Measurements from ENCODE around the gene OSBPL2.

The OSBPL2 gene

GRCh38 chr20:62292108-62292507 lies 53.8 kb downstream of the OSBPL2 start:
- Histone ChIP-seq H3K27ac (peak overlapping the region in 1 of 21 experiments; percentile 20), H3K4me3 (no peak overlapping the region)

DNA sequence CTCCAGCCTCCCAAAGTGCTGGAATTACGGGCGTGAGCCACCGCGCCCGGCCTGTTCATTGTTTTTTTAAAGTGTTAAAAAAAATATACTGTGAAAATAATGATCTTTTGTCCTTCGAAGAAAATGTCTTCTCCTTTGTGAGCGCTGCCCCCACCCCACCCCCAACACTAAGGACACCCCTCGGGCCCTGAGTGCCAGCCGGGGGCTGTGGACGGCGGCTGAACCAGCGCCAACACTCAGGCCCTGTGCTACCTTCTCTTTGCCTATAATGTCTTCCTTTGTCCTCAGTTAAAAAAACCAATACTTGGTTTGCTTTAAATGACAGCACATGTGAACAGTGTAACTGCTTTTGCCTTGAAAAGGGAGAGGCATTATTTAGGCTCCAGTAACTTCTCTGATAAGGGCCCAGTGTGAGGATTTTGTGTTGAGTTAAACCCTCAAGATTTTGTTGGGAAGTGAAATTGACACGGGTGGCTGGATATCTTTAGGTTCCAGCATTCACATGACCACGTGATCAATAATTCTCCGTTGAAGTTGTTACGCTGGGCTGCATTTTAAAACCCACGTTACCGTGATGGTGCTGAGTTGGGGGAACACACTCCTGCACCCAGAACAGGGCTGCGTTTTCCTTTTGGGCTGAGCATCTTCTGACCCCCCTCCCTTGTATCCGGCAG lies 54.9 kb downstream of the OSBPL2 start:
- Histone ChIP-seq H3K4me3 (no peak overlapping the region), H3K27ac (no peak overlapping the region)

DNA sequence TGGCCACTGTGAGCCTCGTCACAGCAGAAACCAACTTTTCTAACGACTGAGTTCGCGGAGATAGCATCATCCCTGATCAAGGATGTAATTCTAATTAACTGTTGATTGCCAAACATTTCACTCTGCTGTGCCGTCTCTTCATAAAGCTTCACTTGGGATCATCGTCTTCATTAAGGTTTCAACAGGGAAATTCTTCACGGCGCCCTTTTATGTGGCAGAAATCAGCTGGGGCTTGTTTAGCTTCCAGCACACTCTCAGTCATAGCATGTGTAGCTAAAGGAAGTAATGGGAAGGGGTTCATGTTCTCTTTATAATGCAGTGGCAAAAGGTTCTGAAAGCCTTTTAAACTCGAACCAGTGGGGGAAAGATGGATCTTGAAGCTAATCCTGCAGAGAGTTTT lies 55.6 kb downstream of the OSBPL2 start:
- no peak overlapping the region for H3K27ac ChIP-seq
- no peak overlapping the region for H3K4me3 ChIP-seq

DNA sequence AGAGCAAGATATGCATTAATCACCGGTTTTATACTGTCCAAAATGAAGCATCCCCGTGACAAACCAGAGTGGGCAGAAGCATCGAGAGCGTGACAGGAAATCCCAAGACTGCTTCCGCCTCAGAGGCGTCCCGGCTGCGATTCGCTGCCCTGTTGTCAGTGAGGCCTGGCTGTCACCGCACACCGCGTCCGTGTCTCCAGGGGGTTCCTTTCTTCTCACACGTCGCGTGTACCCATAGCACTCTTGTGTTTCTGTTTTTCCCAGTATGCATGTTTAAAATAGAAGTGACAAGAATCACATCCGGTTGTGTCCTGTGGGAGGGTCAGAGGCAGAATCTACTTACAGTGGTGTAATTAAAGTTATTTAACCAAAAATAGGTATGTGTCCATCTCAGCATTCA lies 56.2 kb downstream of the OSBPL2 start:
- H3K27ac ChIP-seq = no peak overlapping the region

DNA sequence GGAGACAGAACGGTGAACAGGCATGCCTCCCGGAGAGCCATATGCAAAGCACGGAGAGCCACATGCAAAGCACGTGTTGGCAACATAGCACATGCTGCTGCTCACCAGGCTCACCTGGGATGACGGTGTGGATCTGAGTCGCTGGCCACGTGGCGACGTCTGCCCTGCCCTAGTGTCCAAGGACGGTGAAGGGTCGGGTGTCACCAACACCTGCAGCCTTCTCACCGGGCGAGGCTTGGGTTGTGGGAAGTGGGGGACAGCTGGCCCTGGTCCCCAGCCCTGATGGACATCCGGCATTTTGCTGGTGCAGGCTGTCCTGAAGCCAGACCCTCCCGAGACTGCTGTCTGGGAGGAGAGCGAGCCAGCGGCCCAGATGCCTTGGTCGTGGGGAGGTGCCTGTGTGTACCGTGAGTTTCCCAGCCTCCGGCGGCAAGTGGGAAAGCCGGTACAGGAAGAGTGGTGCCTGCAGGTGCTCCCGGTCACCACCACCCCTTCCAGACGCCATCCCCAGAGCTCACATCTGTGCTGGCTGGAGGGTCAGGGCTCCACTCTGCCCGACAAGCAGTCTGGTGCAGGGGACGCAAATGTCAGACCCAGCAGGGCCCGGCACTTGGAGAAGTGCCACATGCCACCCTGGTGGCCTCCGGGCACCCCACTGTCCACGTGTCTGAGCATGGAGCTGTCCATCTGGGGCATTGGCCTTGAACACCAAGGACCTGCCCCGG lies 58.6 kb downstream of the OSBPL2 start:
- Histone ChIP-seq H3K27ac (no peak overlapping the region), H3K4me3 (no peak overlapping the region)

More for the DNA sequence above, 56.2 kb downstream of the OSBPL2 start:
- no peak overlapping the region for H3K4me3 ChIP-seq

DNA sequence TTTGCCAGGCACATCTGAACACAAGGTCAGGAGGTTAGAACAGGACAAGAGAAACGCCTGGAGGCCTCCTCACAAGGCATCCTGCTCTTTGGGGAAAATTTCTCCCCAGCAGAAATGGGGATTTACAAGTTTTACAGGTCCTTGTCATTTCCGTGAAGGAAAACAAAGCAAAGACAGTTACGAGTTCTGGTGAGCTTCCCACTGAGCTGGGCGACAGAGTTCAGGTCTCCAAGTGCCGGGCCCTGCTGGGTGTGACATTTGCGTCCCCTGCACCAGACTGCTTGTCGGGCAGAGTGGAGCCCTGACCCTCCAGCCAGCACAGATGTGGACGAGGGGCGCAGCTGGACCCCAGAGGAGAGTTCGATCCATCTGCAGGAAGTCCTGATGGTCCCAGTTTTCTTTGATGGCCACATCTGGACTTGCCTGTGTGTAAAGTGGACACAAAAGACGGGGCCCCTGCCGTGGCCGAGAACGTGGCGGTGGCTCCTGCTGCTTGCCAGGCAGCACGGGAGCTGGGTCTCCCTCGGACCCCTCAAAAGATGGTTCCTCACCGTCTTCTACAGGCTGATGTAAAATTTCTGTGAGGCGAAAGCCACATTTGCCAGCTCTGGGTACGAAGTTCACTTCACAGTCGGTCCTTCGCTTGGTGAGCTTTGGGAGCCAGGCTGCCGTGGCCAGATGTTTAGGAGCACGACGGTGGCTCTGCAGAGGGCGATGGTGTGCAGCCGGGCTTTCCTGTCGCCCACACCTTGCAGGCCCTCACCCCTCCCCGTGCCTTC lies 59.3 kb downstream of the OSBPL2 start:
- Histone ChIP-seq H3K27ac (peak overlapping the region in 1 of 21 experiments; percentile 42), H3K4me3 (no peak overlapping the region)

- Histone ChIP-seq H3K27ac (no peak overlapping the region), H3K4me3 (no peak overlapping the region)
Measured at GRCh38 chr20:62298577-62299249, 60.4 kb downstream of the OSBPL2 start.

DNA sequence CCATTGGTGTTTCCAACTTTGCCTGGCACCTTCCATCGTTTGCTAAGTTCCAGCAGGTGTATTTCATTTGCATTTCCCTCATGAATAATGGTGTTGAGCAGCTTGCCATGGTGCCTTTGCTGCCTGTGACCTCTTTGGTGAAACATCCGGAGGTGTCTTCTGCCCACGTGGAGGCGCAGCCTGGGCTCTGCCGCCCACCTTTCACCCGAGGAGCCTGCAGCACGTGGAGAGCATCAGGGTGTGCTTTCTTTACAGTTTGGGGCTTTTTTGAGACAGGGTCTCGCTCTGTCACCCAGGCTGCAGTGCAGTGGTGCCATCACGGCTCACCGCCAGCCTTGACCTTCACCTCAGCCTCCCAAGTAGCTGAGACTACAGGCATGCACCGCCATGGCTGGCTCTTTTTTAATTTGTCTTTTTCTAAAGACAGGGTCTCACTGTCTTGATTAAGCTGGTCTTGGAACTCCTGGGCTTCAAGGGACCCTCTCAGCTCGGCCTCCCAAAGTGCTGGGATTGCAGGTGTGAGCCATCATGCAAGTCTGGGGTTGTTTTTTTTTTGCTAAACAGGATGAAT lies 61.4 kb downstream of the OSBPL2 start:
- Histone ChIP-seq H3K27ac (no peak overlapping the region), H3K4me3 (no peak overlapping the region)

GRCh38 chr20:62300319-62300718 lies 62.0 kb downstream of the OSBPL2 start:
- H3K27ac ChIP-seq = peak overlapping the region in 1 of 21 experiments; percentile 45
- no peak overlapping the region for H3K4me3 ChIP-seq

DNA sequence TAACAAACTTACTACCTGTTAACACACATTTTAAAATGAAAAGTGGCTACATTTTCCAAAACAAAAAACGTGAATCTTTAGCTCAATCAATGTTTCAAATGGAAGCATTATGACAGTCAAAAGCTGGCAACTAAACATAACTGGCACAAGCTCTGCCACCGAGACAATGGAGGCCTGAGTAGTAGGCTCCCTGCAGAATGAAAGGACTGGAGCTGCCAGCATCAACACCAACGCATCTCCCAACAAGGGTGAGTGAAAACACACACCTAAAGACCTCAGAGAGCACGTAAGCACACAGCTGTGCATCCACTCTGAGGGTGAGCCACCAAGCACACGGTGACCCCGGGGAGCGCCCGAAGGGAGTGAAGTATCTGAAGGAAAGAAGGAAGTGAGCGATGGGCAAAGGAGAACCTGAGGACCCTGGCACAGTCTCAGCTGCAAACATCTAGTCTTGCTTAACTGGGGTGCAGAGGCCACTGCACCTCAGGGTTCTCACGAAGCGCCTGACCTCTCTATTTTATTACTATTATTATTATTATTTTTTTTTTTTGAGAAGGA lies 62.9 kb downstream of the OSBPL2 start:
- H3K4me3 ChIP-seq = no peak overlapping the region
- H3K27ac ChIP-seq = peak overlapping the region in 4 of 21 experiments; percentile 95 to 97 (median 96)

DNA sequence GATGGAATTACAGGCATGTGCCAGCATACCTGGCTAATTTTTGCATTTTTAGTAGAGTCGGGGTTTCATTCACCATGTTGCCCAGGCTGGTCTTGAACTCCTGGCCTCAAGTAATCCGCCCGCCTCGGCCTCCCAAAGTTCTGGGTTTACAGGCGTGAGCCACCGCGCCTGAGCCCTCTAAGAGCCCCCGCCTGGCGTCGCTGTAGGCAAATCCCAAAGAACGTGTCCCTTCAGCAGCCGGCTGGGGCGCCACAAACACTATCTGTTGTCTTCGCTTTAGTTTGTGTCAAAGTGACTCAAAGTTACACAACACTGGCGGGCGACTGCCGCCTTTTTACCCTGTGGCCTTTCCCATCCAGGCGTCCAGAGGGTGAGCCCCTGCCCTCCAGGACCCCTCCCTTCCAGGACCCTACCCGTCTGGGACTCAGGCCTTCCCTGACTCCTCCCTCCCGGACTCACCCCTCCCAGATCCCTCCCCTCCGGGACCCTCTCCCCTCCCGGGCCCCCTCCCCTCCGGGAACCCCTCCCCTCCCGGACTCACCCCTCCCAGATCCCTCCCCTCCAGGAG lies 63.5 kb downstream of the OSBPL2 start:
- peak overlapping the region; percentile 71 to 97 (median 94) for H3K4me3 ChIP-seq
- H3K27ac ChIP-seq = peak overlapping the region; percentile 89 to 99 (median 97)

DNA sequence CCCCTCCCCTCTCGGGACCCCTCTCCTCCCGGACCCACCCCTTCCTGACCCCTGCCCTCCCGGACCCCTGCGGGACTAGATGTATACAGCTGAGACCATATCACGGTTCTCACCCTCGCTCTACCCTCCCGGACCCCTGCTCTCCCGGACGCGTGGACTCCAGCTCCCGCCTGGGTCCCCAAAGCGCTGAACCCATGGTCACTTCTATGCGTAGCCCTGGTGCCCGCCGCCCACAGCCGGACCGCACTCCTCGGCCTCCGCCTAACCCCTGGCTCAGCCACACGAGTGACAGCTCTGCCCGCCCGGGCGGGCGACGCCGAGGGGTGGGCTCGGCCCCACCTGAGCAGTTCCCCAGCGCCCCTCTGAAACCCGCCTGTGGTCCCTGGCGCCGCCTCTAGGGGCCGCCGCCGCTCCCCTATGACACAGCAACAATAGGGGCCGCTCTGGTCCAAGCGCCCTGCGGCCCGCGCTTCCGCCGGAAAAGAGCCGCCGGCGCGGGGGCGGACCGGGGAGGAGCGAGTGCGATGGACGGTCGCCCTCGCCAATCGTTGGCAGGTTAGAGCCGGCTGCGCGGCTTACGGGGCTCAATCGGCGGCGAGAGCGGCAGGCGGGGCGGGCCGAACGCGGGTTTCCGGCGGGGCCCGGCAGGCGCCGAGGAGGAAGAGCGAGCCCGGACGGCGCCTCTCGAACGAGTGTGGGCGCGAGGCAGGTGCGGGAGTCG lies 64.2 kb downstream of the OSBPL2 start, which contains the start of gene ADRM1:
Gene ADRM1 (plus strand): TSS at position 657 of the 721 bp plus-strand sequence. CDS start 572 bp downstream, outside the sequence.
- peak within 1 kb of the TSS; percentile 71 to 97 (median 94) for H3K4me3 ChIP-seq
- peak within 1 kb of the TSS; percentile 89 to 99 (median 97) for H3K27ac ChIP-seq

DNA sequence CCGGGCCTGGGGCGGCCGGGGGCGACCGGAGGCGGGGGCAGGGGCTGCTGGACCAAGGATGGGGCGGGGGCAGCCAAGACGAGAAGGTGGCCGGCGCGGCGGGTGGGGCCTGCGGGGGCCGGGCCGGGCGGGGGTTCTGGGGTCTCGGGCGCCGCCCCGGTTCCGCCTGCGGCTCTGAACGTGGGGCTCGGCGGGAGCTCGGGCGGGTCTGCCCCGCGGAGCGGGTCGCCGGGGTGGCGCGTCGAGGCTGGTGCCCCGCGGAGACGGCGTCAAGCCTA lies 64.7 kb downstream of the OSBPL2 start:
- Histone ChIP-seq H3K27ac (peak overlapping the region; percentile 87 to 99 (median 97)), H3K4me3 (peak overlapping the region; percentile 71 to 97 (median 94))

DNA sequence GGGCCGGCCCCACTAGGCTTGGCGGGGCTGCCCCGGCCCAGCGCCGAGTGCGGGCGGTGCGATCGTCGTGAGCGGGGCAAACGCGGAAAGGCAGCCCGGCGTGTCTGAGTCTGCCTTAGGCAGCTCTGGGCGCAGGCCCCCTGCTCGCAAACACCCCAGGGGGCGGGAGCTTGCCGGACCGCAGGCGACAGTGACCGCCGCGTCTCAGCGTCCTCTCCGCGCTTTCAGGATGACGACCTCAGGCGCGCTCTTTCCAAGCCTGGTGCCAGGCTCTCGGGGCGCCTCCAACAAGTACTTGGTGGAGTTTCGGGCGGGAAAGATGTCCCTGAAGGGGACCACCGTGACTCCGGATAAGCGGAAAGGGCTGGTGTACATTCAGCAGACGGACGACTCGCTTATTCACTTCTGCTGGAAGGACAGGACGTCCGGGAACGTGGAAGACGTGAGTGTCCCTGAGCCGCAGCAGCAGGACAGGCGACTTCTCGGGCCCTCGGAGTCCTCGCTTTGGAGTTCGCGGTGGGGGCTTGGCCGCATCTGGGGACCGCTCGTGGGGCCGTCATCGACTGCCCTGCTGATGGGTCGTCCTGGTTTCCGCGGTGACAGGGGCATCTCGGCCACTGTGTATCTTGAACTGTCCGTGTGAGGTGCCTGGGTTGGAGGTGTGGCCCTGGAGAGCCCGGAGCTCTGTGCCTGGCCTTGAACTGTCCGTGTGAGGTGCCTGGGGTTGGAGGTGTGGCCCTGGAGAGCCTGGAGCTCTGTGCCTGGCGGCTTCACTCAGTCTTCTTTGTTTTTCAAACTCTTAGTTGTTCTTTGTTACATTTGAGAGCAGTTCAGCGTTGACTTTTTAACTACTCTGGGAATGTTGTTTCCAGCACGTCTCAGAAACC lies 65.3 kb downstream of the OSBPL2 start:
- Histone ChIP-seq H3K27ac (peak overlapping the region; percentile 87 to 99 (median 97)), H3K4me3 (peak overlapping the region; percentile 71 to 97 (median 94))

DNA sequence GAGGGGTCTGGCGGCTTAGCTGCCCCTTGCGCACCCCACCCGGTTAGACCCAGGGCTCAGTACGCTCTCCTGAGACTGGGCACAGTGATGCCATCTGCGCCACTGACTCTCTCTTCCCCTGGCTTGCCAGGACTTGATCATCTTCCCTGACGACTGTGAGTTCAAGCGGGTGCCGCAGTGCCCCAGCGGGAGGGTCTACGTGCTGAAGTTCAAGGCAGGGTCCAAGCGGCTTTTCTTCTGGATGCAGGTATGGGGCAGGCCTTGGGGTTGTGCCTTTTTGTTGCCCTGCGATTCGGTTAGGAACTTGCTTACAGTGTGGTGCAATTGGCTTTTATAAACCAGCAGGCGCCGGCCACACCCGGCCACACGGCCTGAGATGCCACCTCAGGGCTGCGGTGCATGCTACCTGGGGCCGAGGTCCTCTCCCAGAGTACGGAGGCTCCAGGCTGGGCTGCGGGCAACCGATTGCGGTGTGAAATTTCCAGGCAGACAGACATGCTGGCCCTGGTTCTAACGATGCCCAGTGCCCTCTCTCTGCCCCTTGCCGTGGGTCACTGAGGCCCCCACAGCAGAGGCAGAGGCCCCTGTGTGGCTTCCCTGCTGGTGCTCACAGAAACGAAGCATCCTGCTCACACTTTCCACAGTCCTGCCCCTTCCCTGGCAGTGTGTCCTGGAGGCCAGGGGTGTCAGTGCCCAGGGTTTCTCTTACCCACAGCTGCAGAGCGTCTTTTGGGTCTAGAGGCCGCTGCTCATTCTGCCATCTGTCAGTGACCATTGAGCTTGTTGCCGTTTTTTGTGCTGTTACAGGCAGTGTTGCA lies 66.2 kb downstream of the OSBPL2 start:
- peak overlapping the region in 18 of 21 experiments; percentile 92 to 99 (median 97) for H3K27ac ChIP-seq

GRCh38 chr20:62305149-62305764 lies 66.9 kb downstream of the OSBPL2 start:
- peak overlapping the region in 3 of 7 experiments; percentile 83 to 97 (median 83) for H3K4me3 ChIP-seq
- H3K27ac ChIP-seq = peak overlapping the region in 4 of 21 experiments; percentile 12 to 96 (median 23)

More for the DNA sequence above, 66.2 kb downstream of the OSBPL2 start:
- peak overlapping the region; percentile 71 to 97 (median 94) for H3K4me3 ChIP-seq
